HL-60 (cell line): ENCODE results near the gene TSPAN8.

ENCODE experiments used
- DNase-seq, 2 experiments: peaks; one replicate each; pipeline ENCODE4 v3.0.0-alpha.2; 2010 to 2020; ENCODE audit warnings: low read depth in 1 of 2, low spot score in 1 of 2
- H3K27ac ChIP-seq: fragments of 250-450 bp; sonication (Bioruptor Pico); replicated peaks from 2 replicates; pipeline ENCODE4 v1.5.1; 2020; ENCODE audit warnings: mild to moderate bottlenecking, moderate library complexity
- H3K27me3 ChIP-seq: fragments of 250-450 bp; sonication (Bioruptor Pico); 2 replicates; pipeline ENCODE4 v1.5.1; 2021; ENCODE audit warnings: mild to moderate bottlenecking, moderate library complexity; ENCODE audit not compliant: insufficient read depth, poor library complexity, severe bottlenecking
- H3K4me3 ChIP-seq: replicated peaks from 2 replicates; pipeline ENCODE4 v1.5.1; 2011; ENCODE audit warnings: mild to moderate bottlenecking, control low read depth, low read length; ENCODE audit not compliant: insufficient read depth
- GABPA ChIP-seq: IDR thresholded peaks from 2 replicates; pipeline ENCODE4 v1.6.1; 2012; ENCODE audit warnings: low read depth
- POLR2AphosphoS5 ChIP-seq: IDR thresholded peaks from 2 replicates; pipeline ENCODE4 v1.6.1; 2012; ENCODE audit warnings: low read depth
- SPI1 ChIP-seq: IDR thresholded peaks from 2 replicates; pipeline ENCODE4 v1.6.1; 2012; ENCODE audit warnings: low read depth, mild to moderate bottlenecking, borderline replicate concordance
- TF ChIP-seq, protein P1 (sequence below): IDR thresholded peaks from one replicate; pipeline ENCODE4 v1.5.1; 2011; ENCODE audit warnings: low read length, control low read depth, inconsistent platforms; ENCODE audit not compliant: insufficient read depth
- TF ChIP-seq, protein P2 (sequence below): IDR thresholded peaks from 2 replicates; pipeline ENCODE4 v1.6.1; 2012; ENCODE audit warnings: low read depth; ENCODE audit not compliant: insufficient replicate concordance

TSPAN8 gene

DNA sequence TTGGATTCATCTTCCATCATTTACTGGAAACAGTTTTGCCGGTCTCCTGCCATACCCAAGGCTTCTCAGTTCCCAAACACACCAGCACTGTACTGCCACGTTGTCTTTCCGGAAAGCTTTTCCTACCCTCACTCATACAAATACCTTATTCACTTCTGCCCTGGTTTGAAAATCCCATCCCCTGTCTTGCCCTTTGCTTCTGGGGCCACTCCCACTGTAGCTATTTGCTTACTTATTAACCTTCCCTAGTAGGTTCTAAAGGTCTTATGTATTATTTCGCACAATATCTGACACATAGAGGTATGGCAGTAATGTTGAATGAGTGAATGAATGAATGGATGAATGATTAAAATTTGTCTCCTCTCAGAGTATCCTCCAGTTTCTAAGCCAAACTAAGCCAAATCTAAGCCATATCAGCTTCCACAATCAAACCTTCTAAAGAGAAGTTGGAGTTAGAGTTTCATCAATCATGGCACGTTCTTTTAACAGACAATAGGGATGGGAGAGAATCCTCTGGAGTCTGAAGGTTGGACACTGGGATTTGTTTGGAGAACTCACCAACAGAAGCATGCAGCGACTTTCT is 18.6 kb downstream of the TSPAN8 start:
- TF ChIP-seq, protein P1, sequence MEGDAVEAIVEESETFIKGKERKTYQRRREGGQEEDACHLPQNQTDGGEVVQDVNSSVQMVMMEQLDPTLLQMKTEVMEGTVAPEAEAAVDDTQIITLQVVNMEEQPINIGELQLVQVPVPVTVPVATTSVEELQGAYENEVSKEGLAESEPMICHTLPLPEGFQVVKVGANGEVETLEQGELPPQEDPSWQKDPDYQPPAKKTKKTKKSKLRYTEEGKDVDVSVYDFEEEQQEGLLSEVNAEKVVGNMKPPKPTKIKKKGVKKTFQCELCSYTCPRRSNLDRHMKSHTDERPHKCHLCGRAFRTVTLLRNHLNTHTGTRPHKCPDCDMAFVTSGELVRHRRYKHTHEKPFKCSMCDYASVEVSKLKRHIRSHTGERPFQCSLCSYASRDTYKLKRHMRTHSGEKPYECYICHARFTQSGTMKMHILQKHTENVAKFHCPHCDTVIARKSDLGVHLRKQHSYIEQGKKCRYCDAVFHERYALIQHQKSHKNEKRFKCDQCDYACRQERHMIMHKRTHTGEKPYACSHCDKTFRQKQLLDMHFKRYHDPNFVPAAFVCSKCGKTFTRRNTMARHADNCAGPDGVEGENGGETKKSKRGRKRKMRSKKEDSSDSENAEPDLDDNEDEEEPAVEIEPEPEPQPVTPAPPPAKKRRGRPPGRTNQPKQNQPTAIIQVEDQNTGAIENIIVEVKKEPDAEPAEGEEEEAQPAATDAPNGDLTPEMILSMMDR, result no peak
- TF ChIP-seq POLR2AphosphoS5, result no peak
- TF ChIP-seq SPI1, result no peak
- TF ChIP-seq, protein P2, sequence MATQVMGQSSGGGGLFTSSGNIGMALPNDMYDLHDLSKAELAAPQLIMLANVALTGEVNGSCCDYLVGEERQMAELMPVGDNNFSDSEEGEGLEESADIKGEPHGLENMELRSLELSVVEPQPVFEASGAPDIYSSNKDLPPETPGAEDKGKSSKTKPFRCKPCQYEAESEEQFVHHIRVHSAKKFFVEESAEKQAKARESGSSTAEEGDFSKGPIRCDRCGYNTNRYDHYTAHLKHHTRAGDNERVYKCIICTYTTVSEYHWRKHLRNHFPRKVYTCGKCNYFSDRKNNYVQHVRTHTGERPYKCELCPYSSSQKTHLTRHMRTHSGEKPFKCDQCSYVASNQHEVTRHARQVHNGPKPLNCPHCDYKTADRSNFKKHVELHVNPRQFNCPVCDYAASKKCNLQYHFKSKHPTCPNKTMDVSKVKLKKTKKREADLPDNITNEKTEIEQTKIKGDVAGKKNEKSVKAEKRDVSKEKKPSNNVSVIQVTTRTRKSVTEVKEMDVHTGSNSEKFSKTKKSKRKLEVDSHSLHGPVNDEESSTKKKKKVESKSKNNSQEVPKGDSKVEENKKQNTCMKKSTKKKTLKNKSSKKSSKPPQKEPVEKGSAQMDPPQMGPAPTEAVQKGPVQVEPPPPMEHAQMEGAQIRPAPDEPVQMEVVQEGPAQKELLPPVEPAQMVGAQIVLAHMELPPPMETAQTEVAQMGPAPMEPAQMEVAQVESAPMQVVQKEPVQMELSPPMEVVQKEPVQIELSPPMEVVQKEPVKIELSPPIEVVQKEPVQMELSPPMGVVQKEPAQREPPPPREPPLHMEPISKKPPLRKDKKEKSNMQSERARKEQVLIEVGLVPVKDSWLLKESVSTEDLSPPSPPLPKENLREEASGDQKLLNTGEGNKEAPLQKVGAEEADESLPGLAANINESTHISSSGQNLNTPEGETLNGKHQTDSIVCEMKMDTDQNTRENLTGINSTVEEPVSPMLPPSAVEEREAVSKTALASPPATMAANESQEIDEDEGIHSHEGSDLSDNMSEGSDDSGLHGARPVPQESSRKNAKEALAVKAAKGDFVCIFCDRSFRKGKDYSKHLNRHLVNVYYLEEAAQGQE, result no peak
- no peak for TF ChIP-seq GABPA

DNA sequence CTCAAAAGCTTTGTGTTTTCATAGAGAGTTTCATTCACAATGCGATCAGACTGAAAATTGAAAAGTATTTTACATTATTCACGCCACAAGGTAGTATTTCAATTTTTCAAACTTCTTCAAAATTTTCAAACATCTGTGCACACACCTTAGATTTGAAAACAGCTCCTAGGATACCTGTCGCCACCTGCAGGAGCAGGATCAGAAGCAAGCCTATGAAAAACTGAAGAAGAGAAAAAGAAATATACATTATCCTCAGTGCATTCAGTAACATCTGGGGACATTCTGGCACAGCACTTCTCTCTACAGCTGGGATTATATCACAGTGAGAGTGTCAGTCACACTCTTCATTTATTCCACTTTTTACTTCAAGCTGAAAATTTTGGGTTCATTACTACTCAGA is 19.8 kb downstream of the TSPAN8 start:
- Histone ChIP-seq H3K27me3 (no peaks in the 10 kb centered on the region), H3K4me3 (no peak overlapping the region), H3K27ac (no peak overlapping the region)
- no peak for DNase-seq
- TF ChIP-seq, protein P1, result no peak
- TF ChIP-seq POLR2AphosphoS5 (no peak), SPI1 (no peak), GABPA (no peak)
- TF ChIP-seq, protein P2, result no peak

More for the DNA sequence above, 18.6 kb downstream of the TSPAN8 start:
- Histone ChIP-seq H3K27me3 (no peaks in the 10 kb centered on the region), H3K27ac (no peak overlapping the region), H3K4me3 (no peak overlapping the region)
- no peak for DNase-seq

DNA sequence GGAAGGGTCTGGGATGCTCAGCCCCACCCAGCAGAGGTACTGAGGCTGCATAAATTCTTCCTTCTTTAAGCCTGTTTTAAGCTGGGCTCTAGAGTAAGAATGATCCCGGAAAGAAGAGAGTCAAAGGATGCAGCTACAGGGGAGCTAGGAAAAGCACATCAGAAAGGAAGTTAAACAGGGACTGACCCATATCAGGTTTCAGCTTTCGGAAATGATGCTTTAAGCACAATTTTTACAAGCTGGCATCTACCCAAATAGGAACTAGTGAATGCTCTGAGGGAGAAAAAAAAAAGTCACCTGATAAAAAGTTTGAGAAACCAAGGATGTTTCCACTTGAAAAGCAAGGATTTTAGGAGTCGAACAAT is 22.0 kb downstream of the TSPAN8 start:
- no peaks in the 10 kb centered on the region for H3K27me3 ChIP-seq
- no peak for DNase-seq
- no peak overlapping the region for H3K4me3 ChIP-seq
- TF ChIP-seq, protein P1, result no peak
- TF ChIP-seq GABPA (no peak), SPI1 (no peak), POLR2AphosphoS5 (no peak)
- no peak overlapping the region for H3K27ac ChIP-seq

DNA sequence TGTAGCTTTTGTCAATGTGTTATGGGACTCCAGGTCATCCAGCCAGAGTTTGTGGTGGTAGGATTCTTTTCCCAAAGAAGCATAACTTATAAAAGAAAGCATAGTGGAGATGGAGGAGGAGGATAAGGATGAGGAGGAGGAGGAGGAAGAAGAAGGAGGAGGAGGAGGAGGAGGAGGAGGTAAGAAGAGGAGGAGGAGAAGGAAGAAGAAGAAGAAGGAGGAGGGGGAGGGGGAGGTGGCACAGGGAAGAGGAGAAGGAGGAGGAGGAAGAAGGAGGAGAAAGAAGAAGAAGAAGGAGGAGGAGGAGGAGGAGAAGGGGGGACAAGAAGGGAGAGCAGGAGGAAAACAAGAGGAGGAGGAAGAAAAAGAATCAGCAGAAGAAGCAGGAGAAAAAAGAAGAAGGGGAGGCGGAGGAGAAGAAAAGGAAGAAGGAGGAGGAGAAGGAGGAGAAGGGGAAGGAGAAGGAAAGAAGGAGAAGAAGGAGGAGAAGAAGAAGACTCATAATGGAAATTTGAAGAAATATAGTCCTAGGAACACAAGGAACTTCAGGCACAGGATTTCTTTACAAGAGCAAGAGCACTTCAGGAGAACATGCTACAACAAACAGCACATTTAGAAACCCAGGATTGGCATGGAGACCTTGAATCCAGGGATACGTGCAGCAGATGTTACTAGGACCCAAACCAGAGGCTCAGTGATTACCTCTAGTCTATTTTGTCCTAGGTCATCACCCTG is 22.6 kb downstream of the TSPAN8 start:
- TF ChIP-seq, protein P1, result no peak
- TF ChIP-seq POLR2AphosphoS5 (no peak), GABPA (no peak), SPI1 (no peak)
- TF ChIP-seq, protein P2, result no peak
- Histone ChIP-seq H3K27me3 (no peaks in the 10 kb centered on the region), H3K4me3 (no peak overlapping the region), H3K27ac (no peak overlapping the region)
- no peak for DNase-seq
